Adrenal gland (tissue), 12 donors: ENCODE data around the gene TNS4. TPM values are rescaled to one million over a fixed set of nuclear protein-coding genes. Genes with fewer than 3 reads are reported as not detected.

Source experiments
- DNase-seq, 7 donors: peaks; one replicate each; pipeline ENCODE4 v3.0.0-alpha.2; 2019 to 2020
- H3K27ac ChIP-seq, 5 donors: fragments of 200-600 bp; sonication (generic) in 4 of 5; 1 replicate in 3 of 5; 2 replicates in 2 of 5; pipeline versions ENCODE4 v1.5.1 to v1.8.0; 2016 to 2020; ENCODE audit warnings: mild to moderate bottlenecking in 1 of 5
- H3K27me3 ChIP-seq: fragments of 200-600 bp; 2 replicates; pipeline ENCODE4 v1.8.0; 2021
- H3K36me3 ChIP-seq, 2 donors: fragments of 200-600 bp; replicated peaks in 1 of 2; 1 replicate in 1 of 2; 2 replicates in 1 of 2; pipeline versions ENCODE4 v1.5.1 to v1.8.0; 2018 to 2022
- H3K4me1 ChIP-seq, 2 donors: fragments of 200-600 bp; replicated peaks in 1 of 2; 1 replicate in 1 of 2; 2 replicates in 1 of 2; pipeline versions ENCODE4 v1.5.1 to v1.8.0; 2018 to 2021
- H3K4me3 ChIP-seq, 4 donors: fragments of 200-600 bp; sonication (generic) in 3 of 4; one replicate each; pipeline ENCODE4 v1.5.1; 2016 to 2018
- H3K9me3 ChIP-seq, 3 donors: fragments of 200-600 bp; sonication (generic) in 1 of 3; replicated peaks in 1 of 3; 1 replicate in 2 of 3; 2 replicates in 1 of 3; pipeline versions ENCODE4 v1.5.1 to v1.8.0; 2016 to 2021
- CTCF ChIP-seq, 6 experiments: fragments of 450-650 bp in 4 of 6; fragments of 200-600 bp in 2 of 6; sonication (generic) in 1 of 6; IDR thresholded peaks; 1 replicate in 5 of 6; 2 replicates in 1 of 6; pipeline versions ENCODE4 v1.5.1 to v1.8.0; 2016 to 2021; ENCODE audit warnings: antibody characterized with exemption in 6 of 6, mild to moderate bottlenecking in 2 of 6, moderate library complexity in 1 of 6
- POLR2A ChIP-seq, 2 donors: fragments of 450-650 bp; IDR thresholded peaks; one replicate each; pipeline ENCODE4 v1.6.1; 2017; ENCODE audit warnings: antibody characterized with exemption in 2 of 2, mild to moderate bottlenecking in 2 of 2, moderate library complexity in 1 of 2
- WGBS, 4 donors: extraction: QIAGEN DNeasy Blood & Tissue Kit in 2 of 4; methylation state at CpG; one replicate each; pipeline versions ENCODE4 v1.1.5 to v1.1.7; 2013 to 2017; 5-methylcytosine and 5-hydroxymethylcytosine counted together
- intact Hi-C, 2 donors: fragments of 100-400 bp; cut with DNase I; formaldehyde crosslinking; loops; one replicate each; pipeline versions ENCODE4 v1.14.1 to v1.15.0; 2022 to 2023
- polyA plus RNA-seq, 3 donors: library from polyadenylated mRNA; stranded (reverse); fragments of 200-250 nt in 2 of 3; fragments of 350-450 nt in 1 of 3; fragmentation: Illumina TruSeq in 1 of 3; extraction: RNeasy Lipid Tissue Mini Kit (QIAGEN cat#74804) in 1 of 3; gene quantifications; one replicate each; pipeline ENCODE4 v1.2.3, GENCODE V29; 2013 to 2014
- total RNA-seq, 9 donors: library from RNA; depleted of rRNA in 4 of 9; stranded (reverse); fragments of >200 nt in 4 of 9; fragments of 120-200 nt in 1 of 9; fragmentation: NEBNext Ultra II Directional in 1 of 9; extraction: Animal tissue kit (Norgen Biotek cat#: 25700) in 1 of 9; gene quantifications; one replicate each; pipeline versions ENCODE4 v1.1.0 to v1.2.4, GENCODE V29; 2013 to 2023
- donor health status: healthy with polysubstance abuse.
- donor health status: Bipolar disorder and iron deficiency.
- donor health status: DM: yes; HTN: yes; CAD: no.
- donor health status: DM: no; HTN: no; CAD: no.
- donor health status: DM: no; HTN: no; CAD: no.
- donor health status: DM: yes; HTN: yes; CAD: no.

TNS4 gene
- total and polyA plus RNA-seq, 12 donors: 0.07 to 0.32 (median 0.11) TPM; not detected in 7

GRCh38 chr17:40514013-40514875 is 12.8 kb upstream of the TNS4 start:
- 82 to 94% (median 88%) methylated on average over 7 of the region's 7 CpGs for WGBS, 4 donors
- Histone ChIP-seq H3K4me3 (no peak overlapping the region), H3K27me3 (no peaks in the 10 kb centered on the region), H3K4me1 (no peaks in the 10 kb centered on the region), H3K9me3 (no peaks in the 10 kb centered on the region), H3K36me3 (no peaks in the 10 kb centered on the region), H3K27ac (no peak overlapping the region)
- DNase-seq: no peak
- TF ChIP-seq POLR2A (IDR thresholded peaks at IDR 0.05) (no peak), CTCF (IDR thresholded peaks at IDR 0.05) (no peak)
- intact Hi-C loops: no loop called here

GRCh38 chr17:40511667-40512220 is 10.3 kb upstream of the TNS4 start:
- DNase-seq: no peak
- Histone ChIP-seq H3K4me1 (no peaks in the 10 kb centered on the region), H3K27me3 (no peaks in the 10 kb centered on the region), H3K9me3 (no peaks in the 10 kb centered on the region), H3K27ac (no peak overlapping the region), H3K4me3 (no peak overlapping the region), H3K36me3 (no peaks in the 10 kb centered on the region)
- WGBS, 4 donors: 67 to 88% (median 81%) methylated on average over 3 to 12 of the region's 12 CpGs
- TF ChIP-seq CTCF (IDR thresholded peaks at IDR 0.05) (no peak), POLR2A (IDR thresholded peaks at IDR 0.05) (no peak)
- intact Hi-C loops: no loop called here

DNA sequence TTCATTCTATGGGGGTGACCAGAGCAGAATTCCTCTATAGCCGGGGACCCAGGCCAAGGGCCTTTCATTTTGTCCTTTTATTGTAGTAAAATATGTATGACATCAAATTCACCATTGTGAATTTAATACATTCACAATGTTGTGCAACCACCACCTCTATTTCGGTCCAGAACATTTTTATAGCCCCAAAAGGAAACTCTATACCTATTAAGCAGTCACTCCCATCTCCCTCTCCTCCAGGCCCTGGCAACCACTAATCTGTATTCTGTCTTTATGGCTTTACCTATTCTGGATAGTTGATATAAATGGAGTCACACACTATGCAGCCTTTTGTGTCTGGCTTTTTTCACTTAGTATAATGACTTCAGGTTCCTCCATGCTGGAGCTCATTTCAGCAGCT is 9.7 kb upstream of the TNS4 start:
- Histone ChIP-seq H3K27me3 (no peaks in the 10 kb centered on the region), H3K9me3 (no peaks in the 10 kb centered on the region), H3K4me3 (no peak overlapping the region), H3K27ac (peak overlapping the region in 1 of 5 donors; percentile 50), H3K4me1 (no peaks in the 10 kb centered on the region), H3K36me3 (no peaks in the 10 kb centered on the region)
- intact Hi-C loops: no loop called here
- TF ChIP-seq CTCF (IDR thresholded peaks at IDR 0.05): no peak
- no peak for TF ChIP-seq POLR2A (IDR thresholded peaks at IDR 0.05)
- DNase-seq: no peak
- 91 to 97% (median 94%) methylated on average over 2 of the region's 2 CpGs for WGBS, 4 donors

GRCh38 chr17:40510328-40510648 is 8.9 kb upstream of the TNS4 start:
- H3K4me1 ChIP-seq: no peaks in the 10 kb centered on the region
- TF ChIP-seq CTCF (IDR thresholded peaks at IDR 0.05) (no peak), POLR2A (IDR thresholded peaks at IDR 0.05) (no peak)
- WGBS, 4 donors: 35 to 59% (median 47%) methylated on average over 7 to 8 of the region's 8 CpGs
- intact Hi-C loops: no loop called here
- peak in 6 of 7 donors; percentile 50 to 61 (median 56) for DNase-seq
- no peaks in the 10 kb centered on the region for H3K9me3 ChIP-seq
- H3K4me3 ChIP-seq: no peak overlapping the region
- H3K27ac ChIP-seq: peak overlapping the region in 1 of 5 donors; percentile 50
- H3K27me3 ChIP-seq: no peaks in the 10 kb centered on the region
- H3K36me3 ChIP-seq: no peaks in the 10 kb centered on the region
